K562 (cell line): ENCODE data around the gene PSMA7. TPM values are rescaled to one million over a fixed set of nuclear protein-coding genes. Genes with fewer than 3 reads are reported as not detected.

Source experiments
- ATAC-seq: fragments of 200-7000 bp; cut with Tn5 transposase; 3 replicates; pipeline ENCODE4 v1.9.1; 2020; ENCODE audit warnings: moderate library complexity
- BruUV-seq: library from RNA; stranded (reverse); fragments of 400-500 nt; replicated peaks from 2 replicates; lab custom pipeline; 2021; lab: Mats Ljungman, UMichigan
- CTCF ChIA-PET: fragments of 300-600 bp; formaldehyde crosslinking; extraction: SDS; loops from one replicate; lab custom pipeline; 2021; ENCODE audit warnings: low intra/inter-chr PET ratio; lab: Yijun Ruan, JAX
- POLR2A ChIA-PET: fragments of 300-600, 350-650 bp; sonication (Branson Sonifier 250); formaldehyde crosslinking; extraction: SDS; loops from one replicate; lab custom pipeline; 2021; ENCODE audit warnings: antibody characterized with exemption, inconsistent platforms; lab: Yijun Ruan, JAX
- DNase-seq, 4 experiments: peaks; one replicate each; pipeline versions ENCODE4 v3.0.0 to v3.0.0-alpha.2; 2011 to 2018; ENCODE audit warnings: low spot score in 3 of 4, mixed read lengths in 3 of 4; ENCODE audit errors: extremely low read depth in 1 of 4
- FAIRE-seq: peaks from 2 replicates; lab custom pipeline; 2011; peaks lifted over from hg19 to GRCh38; lab: Jason Lieb, UNC
- H2AFZ ChIP-seq: 2 replicates; pipeline ENCODE4 v1.6.0; 2011; ENCODE audit warnings: low read depth, low read length, control low read depth, inconsistent platforms
- H3K27ac ChIP-seq: fragments of 200-600 bp; 3 replicates; pipeline ENCODE4 v1.8.0; 2011; ENCODE audit warnings: low read depth, mild to moderate bottlenecking, control low read depth, inconsistent platforms, low read length, moderate library complexity, mixed read lengths; ENCODE audit errors: extremely low read depth
- H3K27me3 ChIP-seq, 2 experiments: fragments of 300-600 bp in 1 of 2; 2 replicates in 1 of 2; 3 replicates in 1 of 2; pipeline versions ENCODE4 v1.6.0 to v1.8.0; 2011; ENCODE audit warnings: inconsistent platforms in 2 of 2, low read length in 2 of 2, mild to moderate bottlenecking in 1 of 2, mixed read lengths in 1 of 2, moderate library complexity in 1 of 2; ENCODE audit not compliant: control insufficient read depth in 2 of 2, insufficient read depth in 2 of 2
- H3K36me3 ChIP-seq: fragments of 300-600 bp; 3 replicates; pipeline ENCODE4 v1.8.0; 2011; ENCODE audit warnings: mild to moderate bottlenecking, low read length, inconsistent platforms; ENCODE audit not compliant: control insufficient read depth, insufficient read depth
- H3K4me1 ChIP-seq, 2 experiments: fragments of 200-600 bp in 1 of 2; replicated peaks in 1 of 2; 2 replicates in 1 of 2; 3 replicates in 1 of 2; pipeline versions ENCODE4 v1.5.1 to v1.8.0; 2011; ENCODE audit warnings: inconsistent platforms in 2 of 2, low read length in 2 of 2, mild to moderate bottlenecking in 1 of 2, mixed read lengths in 1 of 2, moderate library complexity in 1 of 2; ENCODE audit not compliant: control insufficient read depth in 2 of 2, insufficient read depth in 2 of 2
- H3K4me2 ChIP-seq: 2 replicates; pipeline ENCODE4 v1.6.1; 2011; ENCODE audit warnings: low read length, control low read depth, inconsistent platforms, mixed read lengths; ENCODE audit not compliant: insufficient read depth
- H3K4me3 ChIP-seq: fragments of 200-600 bp; sonication (generic), shearing (Covaris generic); 2 replicates; pipeline ENCODE4 v1.5.1; 2016; ENCODE audit warnings: control low read depth, inconsistent platforms
- H3K79me2 ChIP-seq: fragments of 200-600 bp; 3 replicates; pipeline ENCODE4 v1.8.0; 2011; ENCODE audit warnings: low read length, inconsistent platforms; ENCODE audit not compliant: control insufficient read depth, insufficient read depth
- H3K9ac ChIP-seq, 2 experiments: 2 replicates each; pipeline versions ENCODE4 v1.6.0 to v1.6.1; 2011; ENCODE audit warnings: low read depth in 2 of 2, low read length in 2 of 2, control low read depth in 1 of 2, inconsistent platforms in 1 of 2, mild to moderate bottlenecking in 1 of 2, mixed read lengths in 1 of 2; ENCODE audit not compliant: insufficient read depth in 1 of 2
- H3K9me1 ChIP-seq: one replicate; pipeline ENCODE4 v1.6.0; 2011; ENCODE audit warnings: inconsistent platforms, mild to moderate bottlenecking, low read length, moderate library complexity; ENCODE audit not compliant: control insufficient read depth, insufficient read depth
- H3K9me3 ChIP-seq: replicated peaks from 2 replicates; pipeline ENCODE4 v1.5.1; 2011; ENCODE audit warnings: low read depth, low read length, inconsistent platforms; ENCODE audit not compliant: control insufficient read depth, insufficient read depth
- H4K20me1 ChIP-seq: replicated peaks from 2 replicates; pipeline ENCODE4 v1.6.1; 2011; ENCODE audit warnings: low read length, inconsistent platforms, mixed read lengths; ENCODE audit not compliant: control insufficient read depth, insufficient read depth
- CEBPG ChIP-seq, 3 experiments: fragments of 200-800 bp in 1 of 3; sonication (Bioruptor generic) in 1 of 3; sonication (generic) in 1 of 3; formaldehyde crosslinking in 1 of 3; IDR thresholded peaks in 2 of 3; conservative IDR thresholded peaks in 1 of 3; 2 replicates each; pipeline versions ENCODE4 v1.6.1 to v1.8.0; 2016 to 2022; ENCODE audit warnings: missing compliant biosample characterization in 2 of 3, missing genetic modification characterization in 2 of 3, mild to moderate bottlenecking in 1 of 3, missing genetic modification reagents in 1 of 3
- HDAC2 ChIP-seq: fragments of 450-650 bp; IDR thresholded peaks from 2 replicates; pipeline ENCODE4 v1.6.1; 2016; ENCODE audit warnings: mild to moderate bottlenecking
- HDAC6 ChIP-seq: IDR thresholded peaks from 2 replicates; pipeline ENCODE4 v1.6.1; 2012; ENCODE audit warnings: low read depth, mild to moderate bottlenecking, control low read depth, inconsistent platforms, low read length, moderate library complexity
- KLF10 ChIP-seq: fragments of 250-450 bp; sonication (Bioruptor Pico); IDR thresholded peaks from 2 replicates; pipeline ENCODE4 v1.6.1; 2021; ENCODE audit warnings: matching md5 sums
- MTA3 ChIP-seq: fragments of 450-650 bp; formaldehyde crosslinking; IDR thresholded peaks from 2 replicates; pipeline ENCODE4 v1.6.1; 2017; ENCODE audit warnings: mild to moderate bottlenecking, borderline replicate concordance
- POLR2AphosphoS2 ChIP-seq: IDR thresholded peaks from 2 replicates; pipeline ENCODE4 v1.6.1; 2012; ENCODE audit warnings: low read length, improper control_type of control experiment
- SP1 ChIP-seq: sonication (generic); formaldehyde crosslinking; IDR thresholded peaks from 2 replicates; pipeline ENCODE4 v1.8.1; 2022; ENCODE audit warnings: mild to moderate bottlenecking, missing genetic modification reagents
- STAT5B ChIP-seq: fragments of 250-450 bp; sonication (Bioruptor Pico); IDR thresholded peaks from 2 replicates; pipeline ENCODE4 v1.8.0; 2021; ENCODE audit warnings: mild to moderate bottlenecking, inconsistent platforms
- ZC3H11A ChIP-seq: IDR thresholded peaks from 2 replicates; pipeline ENCODE4 v1.6.1; 2012; ENCODE audit warnings: low read depth, low read length, improper control_type of control experiment
- ZNF12 ChIP-seq: sonication (generic); formaldehyde crosslinking; IDR thresholded peaks from 2 replicates; pipeline ENCODE4 v1.4.0; 2020; ENCODE audit warnings: mild to moderate bottlenecking, missing genetic modification reagents
- ZNF184 ChIP-seq: sonication (generic); formaldehyde crosslinking; IDR thresholded peaks from 2 replicates; pipeline ENCODE4 v1.5.0; 2020; ENCODE audit warnings: missing genetic modification reagents
- ZNF212 ChIP-seq: fragments of 450-650 bp; formaldehyde crosslinking; IDR thresholded peaks from 2 replicates; pipeline ENCODE4 v1.4.0; 2020; ENCODE audit warnings: mild to moderate bottlenecking
- ZNF232 ChIP-seq: sonication (generic); formaldehyde crosslinking; IDR thresholded peaks from 2 replicates; pipeline ENCODE4 v1.8.0; 2022; ENCODE audit warnings: mild to moderate bottlenecking, missing genetic modification reagents
- ZNF431 ChIP-seq: sonication (generic); formaldehyde crosslinking; IDR thresholded peaks from 2 replicates; pipeline ENCODE4 v1.8.0; 2022; ENCODE audit warnings: mild to moderate bottlenecking, missing genetic modification reagents
- WGBS: fragments of 100-300 bp; shearing (Covaris generic); methylation state at CpG from one replicate; pipeline ENCODE4 v1.1.6; 2016; ENCODE audit warnings: low coverage, mixed read lengths; ENCODE audit not compliant: insufficient coverage; ENCODE audit errors: missing lambda C conversion rate; 5-methylcytosine and 5-hydroxymethylcytosine counted together
- in situ Hi-C: fragments of 300-500 bp; cut with MboI; formaldehyde crosslinking; loops from 4 replicates; pipeline ENCODE4 v1.15.0; 2018; ENCODE audit warnings: inconsistent platforms, mixed read lengths
- intact Hi-C: fragments of 100-400 bp; cut with micrococcal nuclease; formaldehyde crosslinking; loops from 2 replicates; pipeline ENCODE4 v1.14.2; 2022
- polyA plus RNA-seq, 8 experiments: library from polyadenylated mRNA; depleted of rRNA in 4 of 8; stranded (reverse) in 5 of 8; unstranded in 3 of 8; fragments of >200 nt; fragmentation: Nextera tagmentation in 2 of 8; fragmentation: Illumina TruSeq in 1 of 8; extraction: Ambion mirVana in 2 of 8; extraction: Trizol in 1 of 8; gene quantifications; 2 replicates each; pipeline versions ENCODE4 v1.2.1 to v1.2.3, GENCODE V29; 2011 to 2014; ENCODE audit warnings: inconsistent platforms in 1 of 8, missing spikeins in 1 of 8
- total RNA-seq, 7 experiments: library from RNA; depleted of rRNA in 6 of 7; stranded (reverse); fragments of >200 nt in 6 of 7; fragmentation: Illumina TruSeq in 2 of 7; extraction: Trizol in 2 of 7; gene quantifications; 2 replicates each; pipeline versions ENCODE4 v1.2.1 to v1.2.3, GENCODE V29; 2011 to 2021; ENCODE audit warnings: low replicate concordance in 1 of 7
- TF ChIP-seq, protein P1 (sequence below): sonication (generic); formaldehyde crosslinking; IDR thresholded peaks from 2 replicates; pipeline ENCODE4 v1.8.0; 2023; ENCODE audit warnings: mild to moderate bottlenecking, missing genetic modification reagents
- TF ChIP-seq, protein P2 (sequence below): sonication (generic); formaldehyde crosslinking; IDR thresholded peaks from 2 replicates; pipeline ENCODE4 v1.8.0; 2022; ENCODE audit warnings: missing genetic modification reagents, mild to moderate bottlenecking, borderline replicate concordance
- TF ChIP-seq, protein P3 (sequence below), 2 experiments: fragments of 450-650 bp in 1 of 2; sonication (generic) in 1 of 2; formaldehyde crosslinking in 1 of 2; IDR thresholded peaks in 1 of 2; conservative IDR thresholded peaks in 1 of 2; 2 replicates each; pipeline versions ENCODE4 v1.6.1 to v1.8.1; 2016 to 2023; ENCODE audit warnings: mild to moderate bottlenecking in 2 of 2, moderate library complexity in 2 of 2, inconsistent platforms in 1 of 2, missing genetic modification reagents in 1 of 2
- TF ChIP-seq, protein P4 (sequence below): sonication (generic); formaldehyde crosslinking; IDR thresholded peaks from 2 replicates; pipeline ENCODE4 v1.9.0; 2022; ENCODE audit warnings: mild to moderate bottlenecking, missing genetic modification reagents

PSMA7 gene
- total and polyA plus RNA-seq, 9 of the 15 experiments (the other 6 are each of a cell fraction or from before 2014, with no cell fraction given), result 257 to 510 (median 393) TPM

DNA sequence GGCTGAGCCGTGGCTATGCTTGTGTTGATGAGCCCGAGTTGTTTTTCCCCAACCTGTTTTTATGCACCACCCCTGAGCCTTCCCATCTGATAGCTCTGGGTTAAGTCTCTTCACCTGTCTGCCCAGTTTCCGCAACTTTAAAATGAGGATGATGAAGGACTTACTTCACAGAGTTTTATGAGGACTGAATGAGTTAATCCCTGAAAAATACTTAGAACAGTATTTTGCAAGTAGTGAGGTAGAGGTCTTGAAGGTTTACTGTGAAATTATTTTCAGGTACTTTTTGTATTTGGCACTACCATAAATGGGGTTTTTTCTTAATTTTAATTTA is 42.9 kb upstream of the PSMA7 start:
- ChIA-PET CTCF (no interaction called here), POLR2A (no interaction called here)
- FAIRE-seq (no peak), DNase-seq (no peak), ATAC-seq (no peak)
- Histone ChIP-seq H3K9ac (no peak overlapping the region), H3K4me3 (no peak overlapping the region), H3K79me2 (peaks cover 83% of the 10 kb centered on the region), H3K27ac (no peak overlapping the region), H3K9me1 (no peaks in the 10 kb centered on the region), H4K20me1 (peaks cover 6% of the 10 kb centered on the region; the same call in 1 of the 2 replicates), H3K36me3 (peaks cover 41% of the 10 kb centered on the region), H3K27me3 (no peaks in the 10 kb centered on the region), H3K4me2 (no peak overlapping the region), H2AFZ (no peak overlapping the region), H3K9me3 (no peaks in the 10 kb centered on the region), H3K4me1 (peaks cover 14 to 29% of the 10 kb centered on the region in 2 experiments)
- 78% methylated on average over 3 of the region's 3 CpGs for WGBS
- no TSS peak for BruUV-seq
- in situ Hi-C loops (no loop called here), intact Hi-C loops (no loop called here)
- TF ChIP-seq POLR2AphosphoS2 (no peak), SP1 (CRISPR knock-in tag) (no peak), CEBPG (CRISPR knock-in tag; IDR thresholded peaks at IDR 0.05) (no peak), CEBPG (tag; conservative IDR thresholded peaks at IDR 0.05 in 1 of 2, IDR thresholded peaks at IDR 0.05 in 1 of 2) (no peak), ZC3H11A (no peak), ZNF232 (CRISPR knock-in tag) (no peak), ZNF184 (no peak), KLF10 (no peak), STAT5B (CRISPR knock-in tag) (no peak), HDAC6 (no peak), HDAC2 (no peak), ZNF12 (CRISPR knock-in tag) (no peak), ZNF431 (CRISPR knock-in tag) (no peak), MTA3 (no peak), ZNF212 (CRISPR knock-in tag) (no peak)
- TF ChIP-seq, protein P1, sequence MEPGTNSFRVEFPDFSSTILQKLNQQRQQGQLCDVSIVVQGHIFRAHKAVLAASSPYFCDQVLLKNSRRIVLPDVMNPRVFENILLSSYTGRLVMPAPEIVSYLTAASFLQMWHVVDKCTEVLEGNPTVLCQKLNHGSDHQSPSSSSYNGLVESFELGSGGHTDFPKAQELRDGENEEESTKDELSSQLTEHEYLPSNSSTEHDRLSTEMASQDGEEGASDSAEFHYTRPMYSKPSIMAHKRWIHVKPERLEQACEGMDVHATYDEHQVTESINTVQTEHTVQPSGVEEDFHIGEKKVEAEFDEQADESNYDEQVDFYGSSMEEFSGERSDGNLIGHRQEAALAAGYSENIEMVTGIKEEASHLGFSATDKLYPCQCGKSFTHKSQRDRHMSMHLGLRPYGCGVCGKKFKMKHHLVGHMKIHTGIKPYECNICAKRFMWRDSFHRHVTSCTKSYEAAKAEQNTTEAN, result no peak
- TF ChIP-seq, protein P2, sequence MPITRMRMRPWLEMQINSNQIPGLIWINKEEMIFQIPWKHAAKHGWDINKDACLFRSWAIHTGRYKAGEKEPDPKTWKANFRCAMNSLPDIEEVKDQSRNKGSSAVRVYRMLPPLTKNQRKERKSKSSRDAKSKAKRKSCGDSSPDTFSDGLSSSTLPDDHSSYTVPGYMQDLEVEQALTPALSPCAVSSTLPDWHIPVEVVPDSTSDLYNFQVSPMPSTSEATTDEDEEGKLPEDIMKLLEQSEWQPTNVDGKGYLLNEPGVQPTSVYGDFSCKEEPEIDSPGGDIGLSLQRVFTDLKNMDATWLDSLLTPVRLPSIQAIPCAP, result no peak
- TF ChIP-seq, protein P3, sequence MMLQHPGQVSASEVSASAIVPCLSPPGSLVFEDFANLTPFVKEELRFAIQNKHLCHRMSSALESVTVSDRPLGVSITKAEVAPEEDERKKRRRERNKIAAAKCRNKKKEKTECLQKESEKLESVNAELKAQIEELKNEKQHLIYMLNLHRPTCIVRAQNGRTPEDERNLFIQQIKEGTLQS (IDR thresholded peaks at IDR 0.05), result no peak
- TF ChIP-seq, protein P3 (CRISPR knock-in tag; conservative IDR thresholded peaks at IDR 0.05), result no peak
- TF ChIP-seq, protein P4, sequence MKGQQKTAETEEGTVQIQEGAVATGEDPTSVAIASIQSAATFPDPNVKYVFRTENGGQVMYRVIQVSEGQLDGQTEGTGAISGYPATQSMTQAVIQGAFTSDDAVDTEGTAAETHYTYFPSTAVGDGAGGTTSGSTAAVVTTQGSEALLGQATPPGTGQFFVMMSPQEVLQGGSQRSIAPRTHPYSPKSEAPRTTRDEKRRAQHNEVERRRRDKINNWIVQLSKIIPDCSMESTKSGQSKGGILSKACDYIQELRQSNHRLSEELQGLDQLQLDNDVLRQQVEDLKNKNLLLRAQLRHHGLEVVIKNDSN (CRISPR knock-in tag), result no peak
